ENCODE data around the gene TEC.

GRCh38 chr4:48157271-48157670 lies 112.4 kb downstream of the TEC start:
- TF ChIP-seq CTCF (conservative IDR thresholded peaks at IDR 0.05; ENCODE audit: low read depth in 2 of 2) (no peak), POLR2AphosphoS5 (IDR thresholded peaks at IDR 0.05; ENCODE audit: low read depth) (no peak), CREB1 (CRISPR knock-in tag; IDR thresholded peaks at IDR 0.05; ENCODE audit: low read depth) (no peak), EZH2 (IDR thresholded peaks at IDR 0.05; ENCODE audit: low read depth, unreplicated experiment) (no peak), STAT1 (IDR thresholded peaks at IDR 0.05; ENCODE audit: unreplicated experiment) (no peak), EZH2phosphoT487 (IDR thresholded peaks at IDR 0.05; ENCODE audit: unreplicated experiment) (no peak), JUNB (IDR thresholded peaks at IDR 0.05; ENCODE audit: unreplicated experiment) (no peak), REST (IDR thresholded peaks at IDR 0.05; ENCODE audit: unreplicated experiment) (no peak), ETS1 (IDR thresholded peaks at IDR 0.05) (no peak), ZNF331 (CRISPR knock-in tag; IDR thresholded peaks at IDR 0.05; ENCODE audit: low read depth) (no peak), NANOG (IDR thresholded peaks at IDR 0.05; ENCODE audit: borderline replicate concordance) (no peak), ZNF114 (CRISPR knock-in tag; IDR thresholded peaks at IDR 0.05) (no peak), ZNF462 (CRISPR knock-in tag; IDR thresholded peaks at IDR 0.05) (no peak)
